ENCODE results near the gene COQ10B.

GRCh38 chr2:197502201-197502600, 48.8 kb downstream of the COQ10B start:
- TF ChIP-seq EZH2 (IDR thresholded peaks at IDR 0.05; ENCODE audit: low read length, unreplicated experiment), result no peak
- TF ChIP-seq, protein P1, sequence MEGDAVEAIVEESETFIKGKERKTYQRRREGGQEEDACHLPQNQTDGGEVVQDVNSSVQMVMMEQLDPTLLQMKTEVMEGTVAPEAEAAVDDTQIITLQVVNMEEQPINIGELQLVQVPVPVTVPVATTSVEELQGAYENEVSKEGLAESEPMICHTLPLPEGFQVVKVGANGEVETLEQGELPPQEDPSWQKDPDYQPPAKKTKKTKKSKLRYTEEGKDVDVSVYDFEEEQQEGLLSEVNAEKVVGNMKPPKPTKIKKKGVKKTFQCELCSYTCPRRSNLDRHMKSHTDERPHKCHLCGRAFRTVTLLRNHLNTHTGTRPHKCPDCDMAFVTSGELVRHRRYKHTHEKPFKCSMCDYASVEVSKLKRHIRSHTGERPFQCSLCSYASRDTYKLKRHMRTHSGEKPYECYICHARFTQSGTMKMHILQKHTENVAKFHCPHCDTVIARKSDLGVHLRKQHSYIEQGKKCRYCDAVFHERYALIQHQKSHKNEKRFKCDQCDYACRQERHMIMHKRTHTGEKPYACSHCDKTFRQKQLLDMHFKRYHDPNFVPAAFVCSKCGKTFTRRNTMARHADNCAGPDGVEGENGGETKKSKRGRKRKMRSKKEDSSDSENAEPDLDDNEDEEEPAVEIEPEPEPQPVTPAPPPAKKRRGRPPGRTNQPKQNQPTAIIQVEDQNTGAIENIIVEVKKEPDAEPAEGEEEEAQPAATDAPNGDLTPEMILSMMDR (conservative IDR thresholded peaks at IDR 0.05; ENCODE audit: low read depth, low read length), result no peak
- no peak for TF ChIP-seq EZH2phosphoT487 (IDR thresholded peaks at IDR 0.05; ENCODE audit: borderline replicate concordance, low read length)
